ENCODE measurements around the gene IQCF5.

DNA sequence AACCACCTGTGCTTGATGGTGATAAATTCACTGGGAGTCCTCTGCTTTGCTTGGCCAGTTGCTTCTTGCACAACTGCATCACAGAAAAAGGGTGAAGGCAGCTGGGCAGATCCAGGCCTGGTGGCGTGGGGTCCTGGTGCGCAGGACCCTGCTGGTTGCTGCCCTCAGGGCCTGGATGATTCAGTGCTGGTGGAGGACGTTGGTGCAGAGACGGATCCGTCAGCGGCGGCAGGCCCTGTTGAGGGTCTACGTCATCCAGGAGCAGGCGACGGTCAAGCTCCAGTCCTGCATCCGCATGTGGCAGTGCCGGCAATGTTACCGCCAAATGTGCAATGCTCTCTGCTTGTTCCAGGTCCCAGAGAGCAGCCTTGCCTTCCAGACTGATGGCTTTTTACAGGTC is 45.1 kb downstream of the IQCF5 start:
- no peak for TF ChIP-seq POLR2AphosphoS5 (IDR thresholded peaks at IDR 0.05)
- no peak for TF ChIP-seq EP300 (IDR thresholded peaks at IDR 0.05)
- TF ChIP-seq POLR2A (IDR thresholded peaks at IDR 0.05; ENCODE audit: low read depth): no peak

Measured in esophagus muscularis mucosa (tissue), 3 donors.